Epithelial cell of proximal tubule (primary cell): ENCODE results near the gene DNAJB2. TPM values are rescaled to one million over a fixed set of nuclear protein-coding genes. Genes with fewer than 3 reads are reported as not detected.

Source experiments
- DNase-seq: peaks from one replicate; pipeline ENCODE4 v3.0.0-alpha.2; 2011; ENCODE audit warnings: low read depth
- H3K4me3 ChIP-seq: 2 replicates; pipeline ENCODE4 v1.5.1; 2011; ENCODE audit warnings: low read depth, mild to moderate bottlenecking, low read length
- total RNA-seq: library from RNA; depleted of rRNA; stranded (reverse); fragments of >200 nt; gene quantifications from 2 replicates; pipeline ENCODE4 v1.2.3, GENCODE V29; 2015
- TF ChIP-seq, protein P1 (sequence below): conservative IDR thresholded peaks from 2 replicates; pipeline ENCODE4 v1.5.1; 2012; ENCODE audit warnings: low read depth, mild to moderate bottlenecking, low read length

DNAJB2 gene
- total RNA-seq, 1 donor from 2014 or later = 54.8 TPM

DNA sequence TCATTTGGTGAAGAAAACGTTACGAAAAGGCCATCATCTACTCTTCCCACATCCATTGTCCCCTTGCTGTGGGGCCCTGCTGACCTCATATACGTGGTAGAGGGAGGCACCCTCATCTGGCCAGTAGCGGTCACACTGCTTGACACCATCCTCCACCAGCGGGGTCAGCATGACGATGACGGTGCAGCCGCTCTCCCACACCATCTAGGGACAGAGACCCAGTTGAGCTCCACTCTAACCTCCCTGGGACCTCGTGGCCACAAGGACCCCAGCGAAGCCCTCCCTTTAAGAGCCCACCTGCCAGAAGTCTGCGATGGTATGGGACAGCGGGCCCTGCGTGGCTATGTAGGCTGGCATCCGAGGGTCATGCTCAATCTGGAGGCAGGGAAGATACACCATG lies 17.0 kb downstream of the DNAJB2 start:
- H3K4me3 ChIP-seq = no peak overlapping the region
- TF ChIP-seq, protein P1, sequence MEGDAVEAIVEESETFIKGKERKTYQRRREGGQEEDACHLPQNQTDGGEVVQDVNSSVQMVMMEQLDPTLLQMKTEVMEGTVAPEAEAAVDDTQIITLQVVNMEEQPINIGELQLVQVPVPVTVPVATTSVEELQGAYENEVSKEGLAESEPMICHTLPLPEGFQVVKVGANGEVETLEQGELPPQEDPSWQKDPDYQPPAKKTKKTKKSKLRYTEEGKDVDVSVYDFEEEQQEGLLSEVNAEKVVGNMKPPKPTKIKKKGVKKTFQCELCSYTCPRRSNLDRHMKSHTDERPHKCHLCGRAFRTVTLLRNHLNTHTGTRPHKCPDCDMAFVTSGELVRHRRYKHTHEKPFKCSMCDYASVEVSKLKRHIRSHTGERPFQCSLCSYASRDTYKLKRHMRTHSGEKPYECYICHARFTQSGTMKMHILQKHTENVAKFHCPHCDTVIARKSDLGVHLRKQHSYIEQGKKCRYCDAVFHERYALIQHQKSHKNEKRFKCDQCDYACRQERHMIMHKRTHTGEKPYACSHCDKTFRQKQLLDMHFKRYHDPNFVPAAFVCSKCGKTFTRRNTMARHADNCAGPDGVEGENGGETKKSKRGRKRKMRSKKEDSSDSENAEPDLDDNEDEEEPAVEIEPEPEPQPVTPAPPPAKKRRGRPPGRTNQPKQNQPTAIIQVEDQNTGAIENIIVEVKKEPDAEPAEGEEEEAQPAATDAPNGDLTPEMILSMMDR = no peak
- DNase-seq = no peak

DNA sequence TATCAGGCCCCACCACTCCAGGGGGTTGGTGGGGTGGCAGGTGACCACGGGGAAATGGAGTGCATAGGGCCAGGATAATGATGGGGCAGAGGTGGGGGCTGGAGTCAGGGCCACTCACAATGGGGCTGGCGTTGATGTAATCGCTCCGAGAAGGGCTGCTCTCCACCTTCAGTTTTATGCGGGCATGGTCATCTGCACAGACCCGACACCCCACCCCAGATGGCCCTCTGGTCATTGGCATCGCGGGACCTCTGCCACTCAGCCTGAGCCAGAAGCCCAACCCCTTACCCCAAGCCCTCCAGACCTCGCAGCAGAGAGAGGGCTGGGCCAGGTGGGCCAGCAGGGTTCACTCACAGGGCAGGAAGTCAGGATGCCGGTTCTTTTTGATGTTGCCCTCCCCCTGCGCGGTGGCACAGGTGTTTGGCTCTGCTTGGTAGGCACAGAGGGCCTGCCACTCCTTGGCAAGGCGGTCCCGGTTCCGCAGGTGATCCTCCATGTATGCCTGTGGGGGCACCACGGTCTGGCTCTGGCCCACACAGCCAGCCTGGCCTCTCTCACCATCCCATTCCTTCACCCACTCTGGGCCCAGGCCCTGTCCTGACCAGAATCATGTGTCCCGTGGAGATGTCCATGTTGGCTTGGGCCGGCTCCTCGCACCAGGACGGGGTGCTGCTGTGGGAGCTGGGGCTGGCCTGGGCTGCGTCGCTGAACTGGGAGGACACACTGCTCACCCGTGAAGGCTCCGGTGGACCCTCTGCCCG lies 17.6 kb downstream of the DNAJB2 start:
- TF ChIP-seq, protein P1 = no peak
- no peak overlapping the region for H3K4me3 ChIP-seq
- no peak for DNase-seq

DNA sequence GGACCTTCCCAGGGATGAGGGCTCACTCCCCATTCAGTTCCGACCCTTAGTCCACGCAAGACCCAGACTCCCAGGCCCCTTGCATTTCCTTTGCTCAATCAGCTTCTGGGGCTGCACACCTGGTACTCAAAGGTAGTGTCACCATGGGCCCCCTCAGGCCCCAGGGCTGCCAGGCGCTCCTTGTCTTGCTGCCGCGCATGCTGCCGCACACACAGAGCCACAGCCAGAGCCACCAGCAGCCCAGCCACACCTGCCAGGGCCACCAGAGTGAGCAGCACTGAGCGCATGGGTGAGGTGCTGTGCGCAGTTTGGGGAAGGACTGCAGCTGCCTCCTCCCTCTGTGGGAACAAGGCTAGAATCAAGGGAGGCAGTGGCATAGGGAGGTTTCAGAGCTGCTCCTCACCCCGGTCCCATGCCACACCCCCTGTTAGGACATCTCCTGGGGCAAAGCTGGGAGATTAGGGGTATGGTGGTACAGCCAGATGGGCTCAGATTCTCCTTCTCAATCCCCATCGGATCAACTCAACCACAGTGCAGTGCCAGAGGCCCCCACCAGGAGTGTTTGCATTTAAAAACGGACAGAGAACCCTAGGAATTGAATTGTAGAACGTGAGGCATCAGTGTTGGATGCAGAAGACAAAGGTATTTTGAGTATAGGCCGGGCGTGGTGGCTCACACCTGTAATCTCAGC lies 18.7 kb downstream of the DNAJB2 start:
- H3K4me3 ChIP-seq = no peak overlapping the region
- no peak for DNase-seq
- TF ChIP-seq, protein P1 = peak; percentile 38

- no peak overlapping the region for H3K4me3 ChIP-seq
- TF ChIP-seq, protein P1 = peak; percentile 93
- no peak for DNase-seq
Observed at GRCh38 chr2:219298759-219299371, 19.7 kb downstream of the DNAJB2 start.

DNA sequence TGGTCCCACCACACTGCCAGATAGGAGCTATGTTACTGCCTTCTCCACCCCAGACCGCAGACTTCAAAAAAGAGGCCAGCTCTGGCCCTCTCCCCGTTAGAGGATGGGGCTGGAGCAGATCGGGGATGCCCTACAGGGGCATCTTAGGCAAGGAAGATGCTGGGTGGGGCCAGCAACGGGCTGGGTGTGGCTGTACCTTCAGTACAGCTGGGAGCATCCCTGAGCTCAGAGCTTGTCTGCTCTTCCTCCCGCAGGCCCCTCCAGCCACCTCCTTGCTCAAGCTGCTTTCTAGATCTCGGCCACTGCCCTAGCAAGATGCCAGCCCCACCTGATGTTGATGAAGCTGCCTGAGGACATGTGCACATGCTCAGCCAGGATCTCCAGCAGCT lies 20.2 kb downstream of the DNAJB2 start:
- DNase-seq = no peak
- H3K4me3 ChIP-seq = no peak overlapping the region
- TF ChIP-seq, protein P1 = no peak

- DNase-seq = no peak
- no peak overlapping the region for H3K4me3 ChIP-seq
- TF ChIP-seq, protein P1 = no peak
Observed at GRCh38 chr2:219300022-219300421, 20.9 kb downstream of the DNAJB2 start.
